Effector CD8-positive, alpha-beta T cell (primary cell): ENCODE results near the gene NRROS.

Source experiments
- DNase-seq: peaks from one replicate; lab custom pipeline; 2025; lab: John Stamatoyannopoulos, UW

Gene NRROS

DNA sequence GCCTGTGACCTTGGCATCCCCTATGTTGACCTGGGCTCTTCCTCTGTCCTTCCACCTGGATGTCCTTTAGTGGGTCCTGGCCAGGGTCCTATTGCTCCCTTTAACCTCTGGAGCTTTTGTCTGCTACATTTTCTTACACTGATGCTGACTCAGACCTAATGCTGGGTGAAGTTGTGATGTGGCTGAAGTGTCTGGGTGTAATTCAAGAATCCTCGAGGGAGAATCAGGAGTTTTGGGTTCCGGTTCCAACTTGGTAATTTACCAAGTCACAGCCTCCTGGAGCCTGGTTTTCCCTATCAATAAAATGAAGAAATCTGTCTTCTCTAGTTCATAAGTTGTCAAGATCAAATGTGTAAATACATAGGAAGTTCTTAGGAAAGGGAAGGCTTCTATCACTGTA, 46.9 kb downstream of the NRROS start:
- DNase-seq: no peak

- DNase-seq: no peak
Measured at GRCh38 chr3:196688349-196688748, 48.9 kb downstream of the NRROS start.

GRCh38 chr3:196689941-196690660, 50.6 kb downstream of the NRROS start:
- DNase-seq: no peak

GRCh38 chr3:196691386-196691785, 51.9 kb downstream of the NRROS start:
- no peak for DNase-seq

GRCh38 chr3:196694202-196694638, 54.7 kb downstream of the NRROS start:
- DNase-seq: no peak

DNA sequence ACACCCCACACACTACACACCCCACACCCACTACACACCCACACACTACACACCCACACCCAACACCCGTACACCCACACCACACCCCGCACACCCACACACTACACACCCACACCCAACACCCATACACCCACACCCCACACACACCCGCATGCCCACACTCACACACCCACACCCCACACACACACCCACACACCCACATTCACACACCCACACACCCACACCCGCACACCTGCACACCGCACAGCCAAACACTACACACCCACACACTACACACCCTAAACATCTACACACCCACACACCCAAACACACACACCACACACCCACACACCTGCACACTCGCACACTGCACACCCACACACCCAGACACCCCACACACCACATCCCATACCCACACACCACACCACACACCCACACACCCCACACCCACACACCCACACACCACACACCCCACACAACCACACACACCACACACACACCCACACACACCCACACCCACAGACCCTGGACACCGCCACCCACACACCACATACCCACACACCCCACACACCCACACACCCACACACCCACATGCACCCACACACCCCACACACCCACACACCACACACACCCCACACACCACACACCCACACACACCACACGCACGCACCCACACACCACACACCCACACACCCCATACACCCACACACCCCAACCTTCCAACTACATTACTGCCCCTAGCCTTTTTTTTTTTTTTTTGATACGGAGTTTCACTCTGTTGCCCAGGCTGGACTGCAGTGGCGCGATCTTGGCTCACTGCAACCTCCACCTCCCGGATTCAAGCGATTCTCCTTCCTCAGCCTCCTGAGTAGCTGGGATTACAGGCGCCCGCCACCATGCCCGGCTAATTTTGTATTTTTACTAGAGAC, 55.7 kb downstream of the NRROS start:
- DNase-seq: no peak

DNA sequence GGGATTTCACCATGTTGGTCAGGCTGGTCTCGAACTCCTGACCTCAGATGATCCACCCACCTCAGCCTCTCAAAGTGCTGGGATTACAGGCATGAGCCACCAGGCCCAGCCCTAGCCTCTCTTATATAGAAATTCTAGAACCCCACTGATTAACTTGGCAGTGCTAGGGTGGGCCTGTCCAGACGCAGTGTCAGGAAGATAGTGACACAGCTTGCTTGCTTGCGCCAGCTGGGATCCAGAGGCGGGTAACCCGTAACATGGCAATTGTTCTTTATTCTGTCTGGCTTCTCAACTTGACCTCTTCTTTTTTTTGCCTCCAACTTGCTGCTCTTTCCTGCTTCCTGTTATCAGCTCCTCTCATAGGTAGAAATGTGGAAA, 56.3 kb downstream of the NRROS start:
- DNase-seq: no peak

GRCh38 chr3:196697270-196697669, 57.8 kb downstream of the NRROS start:
- no peak for DNase-seq

DNA sequence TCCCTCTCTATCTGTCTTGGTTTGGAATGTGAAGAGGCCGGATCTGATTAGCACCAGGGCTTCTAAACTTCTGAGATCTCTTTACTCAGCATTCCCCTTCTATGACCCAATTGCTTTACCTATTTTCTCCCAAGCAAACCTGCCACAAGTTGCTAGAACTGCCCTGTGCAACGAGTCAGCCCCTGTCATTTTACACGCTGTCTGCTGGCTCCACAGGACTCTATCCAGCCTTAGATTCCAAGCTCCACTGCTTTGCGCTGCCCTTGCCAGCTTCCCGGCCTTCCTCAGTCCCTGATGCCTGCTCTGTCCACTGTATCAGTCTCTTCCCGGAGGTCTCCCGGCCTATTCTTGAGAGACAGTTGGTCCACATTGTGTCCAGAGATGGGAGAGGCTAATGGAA, 60.3 kb downstream of the NRROS start:
- DNase-seq: no peak

DNA sequence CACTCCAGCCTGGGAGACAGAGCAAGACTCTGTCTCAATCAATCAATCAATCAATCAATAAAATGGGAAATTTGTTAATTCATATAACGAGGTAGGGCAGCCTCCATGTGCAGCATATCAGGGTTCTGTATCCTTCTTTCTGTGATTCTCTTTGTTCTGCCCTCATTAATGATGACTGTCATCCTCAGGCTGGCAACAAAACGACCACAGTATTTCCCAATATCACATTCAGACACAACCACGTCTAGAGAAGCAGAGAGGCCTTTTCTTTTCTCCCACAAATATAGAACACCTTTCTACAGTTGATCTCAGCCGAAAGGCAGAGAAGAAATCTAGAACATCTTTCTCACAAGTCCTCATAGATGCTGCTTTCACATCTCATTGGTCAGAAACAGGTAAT, 61.3 kb downstream of the NRROS start:
- no peak for DNase-seq

- no peak for DNase-seq
Measured at GRCh38 chr3:196706327-196706726, 66.8 kb downstream of the NRROS start.

- DNase-seq: no peak
Measured at GRCh38 chr3:196706731-196707130, 67.2 kb downstream of the NRROS start.

DNA sequence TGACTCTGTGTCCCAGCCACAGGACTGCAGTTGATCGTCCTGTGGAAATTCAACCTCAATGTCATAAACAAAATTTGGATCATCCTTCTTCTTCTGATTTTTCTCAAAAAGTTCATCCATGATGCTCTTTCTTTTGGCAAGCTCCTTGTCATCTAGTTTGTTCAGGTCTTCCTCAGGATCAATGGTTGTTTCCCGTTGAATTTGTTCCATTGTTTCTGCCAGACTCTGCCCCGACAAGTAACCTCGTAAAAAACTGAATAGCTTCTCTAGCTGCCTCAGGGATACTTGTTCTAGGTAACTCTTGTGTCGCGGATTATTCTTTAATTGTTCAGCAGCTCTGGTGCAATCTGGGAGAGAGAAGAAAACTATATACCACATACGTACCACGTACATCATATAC, 68.1 kb downstream of the NRROS start:
- DNase-seq: no peak

DNA sequence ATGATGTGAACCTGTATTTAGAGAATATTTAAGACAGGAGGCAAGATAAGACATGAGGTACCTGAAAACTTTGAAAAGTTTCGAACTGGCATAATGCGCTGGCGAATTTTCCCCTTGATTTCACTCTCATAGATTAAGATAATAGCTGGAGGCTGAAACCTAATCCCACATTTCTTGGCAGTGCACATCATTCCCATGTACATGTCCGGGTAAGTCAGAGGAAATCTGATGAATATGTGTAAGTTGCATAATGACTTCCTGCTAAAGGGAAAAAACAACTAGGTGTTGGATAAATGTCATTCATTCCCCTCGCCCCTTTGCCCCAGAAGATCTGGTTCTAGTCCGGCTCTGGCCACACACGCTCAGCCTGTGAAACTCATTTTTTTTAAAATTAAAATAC, 69.0 kb downstream of the NRROS start:
- DNase-seq: no peak
